Aorta (tissue), 5 donors: ENCODE measurements around the gene INTS1. TPM values are rescaled to one million over a fixed set of nuclear protein-coding genes. Genes with fewer than 3 reads are reported as not detected.
"Not testable (repeated sequence)": the region's sequence is repeated elsewhere in the genome, so short reads cannot be mapped to it uniquely, and the experiment has no call there.

Experiments used
- ATAC-seq: fragments of 200-7000 bp; cut with Tn5 transposase; one replicate; pipeline ENCODE4 v1.9.1; 2022; ENCODE audit warnings: moderate library complexity; ENCODE audit not compliant: low FRiP score
- DNase-seq, 2 donors: peaks; one replicate each; pipeline ENCODE4 v3.0.0-alpha.2; 2020
- H3K27ac ChIP-seq, 2 donors: one replicate each; pipeline ENCODE4 v1.5.1; 2013; ENCODE audit warnings: low read length in 2 of 2, mild to moderate bottlenecking in 2 of 2, moderate library complexity in 2 of 2, control low read depth in 1 of 2, inconsistent platforms in 1 of 2, low read depth in 1 of 2
- H3K27me3 ChIP-seq, 2 donors: one replicate each; pipeline ENCODE4 v1.6.1; 2013; ENCODE audit warnings: control low read depth in 1 of 2, low read length in 1 of 2, mild to moderate bottlenecking in 1 of 2, moderate library complexity in 1 of 2; ENCODE audit not compliant: insufficient read depth in 2 of 2, control insufficient read depth in 1 of 2
- H3K36me3 ChIP-seq, 2 donors: one replicate each; pipeline ENCODE4 v1.6.1; 2013; ENCODE audit warnings: control low read depth in 1 of 2, low read length in 1 of 2, mild to moderate bottlenecking in 1 of 2; ENCODE audit not compliant: insufficient read depth in 2 of 2, control insufficient read depth in 1 of 2
- H3K4me1 ChIP-seq, 2 donors: one replicate each; pipeline ENCODE4 v1.6.1; 2013; ENCODE audit warnings: low read length in 2 of 2, control low read depth in 1 of 2, mild to moderate bottlenecking in 1 of 2, moderate library complexity in 1 of 2; ENCODE audit not compliant: insufficient read depth in 2 of 2, control insufficient read depth in 1 of 2
- H3K4me3 ChIP-seq, 2 donors: one replicate each; pipeline ENCODE4 v1.5.1; 2013; ENCODE audit warnings: low read length in 2 of 2, control low read depth in 1 of 2, mild to moderate bottlenecking in 1 of 2
- H3K9me3 ChIP-seq: one replicate; pipeline ENCODE4 v1.6.1; 2013; ENCODE audit warnings: mild to moderate bottlenecking, low read length; ENCODE audit not compliant: control insufficient read depth
- WGBS, 2 donors: extraction: QIAGEN DNeasy Blood & Tissue Kit; methylation state at CpG; one replicate each; pipeline ENCODE4 v1.1.7; 2013; 5-methylcytosine and 5-hydroxymethylcytosine counted together
- intact Hi-C, 2 donors: fragments of 100-400 bp; cut with DNase I; formaldehyde crosslinking; loops; one replicate each; pipeline versions ENCODE4 v1.14.2 to v1.15.0; 2022
- polyA plus RNA-seq, 2 donors: library from polyadenylated mRNA; stranded (reverse); fragments of 200-250 nt; gene quantifications; one replicate each; pipeline ENCODE4 v1.2.3, GENCODE V29; 2013
- total RNA-seq, 2 donors: library from RNA; stranded (reverse); fragmentation: NEBNext Ultra II Directional; extraction: Animal tissue kit (Norgen Biotek cat#: 25700); gene quantifications; one replicate each; pipeline ENCODE4 v1.2.1, GENCODE V29; 2021
- donor health status: healthy with polysubstance abuse.
- donor health status: Bipolar disorder and iron deficiency.
- donor health status: DM: no; HTN: no; CAD: no.
- donor health status: DM: no; HTN: no; CAD: no.
- donor health status: DM: yes; HTN: yes; CAD: no.

Gene INTS1
- total and polyA plus RNA-seq, 4 donors, result 17.2 to 109 (median 67.2) TPM

- WGBS, 2 donors, result 89 to 91% methylated on average over 11 of the region's 11 CpGs
- ATAC-seq (no peak), DNase-seq (no peak)
- intact Hi-C loops, result no loop called here
- H3K9me3 ChIP-seq, result no peaks in the 10 kb centered on the region
- H3K27me3 ChIP-seq, result no peaks in the 10 kb centered on the region
- no peaks in the 10 kb centered on the region for H3K4me1 ChIP-seq
- H3K36me3 ChIP-seq, result no peaks in the 10 kb centered on the region
- no peak overlapping the region for H3K4me3 ChIP-seq
- H3K27ac ChIP-seq, result no peak overlapping the region
Measured at GRCh38 chr7:1447112-1447511, 57.1 kb downstream of the INTS1 start.

- ATAC-seq, result no peak
- no peaks in the 10 kb centered on the region for H3K27me3 ChIP-seq
- H3K4me3 ChIP-seq, result no peak overlapping the region
- intact Hi-C loops, result no loop called here
- H3K27ac ChIP-seq, result no peak overlapping the region
- no peaks in the 10 kb centered on the region for H3K36me3 ChIP-seq
- no peak for DNase-seq
- WGBS, 2 donors, result 88 to 92% methylated on average over 12 to 17 of the region's 17 CpGs
- H3K4me1 ChIP-seq, result no peaks in the 10 kb centered on the region
- no peaks in the 10 kb centered on the region for H3K9me3 ChIP-seq
Measured at GRCh38 chr7:1446620-1447032, 57.6 kb downstream of the INTS1 start.

GRCh38 chr7:1446026-1446425, 58.2 kb downstream of the INTS1 start:
- H3K36me3 ChIP-seq, ATAC-seq, H3K27ac ChIP-seq, H3K9me3 ChIP-seq, H3K27me3 ChIP-seq, intact Hi-C loops, DNase-seq, H3K4me1 ChIP-seq, H3K4me3 ChIP-seq: not testable (repeated sequence)
- 62 to 94% methylated on average over 2 to 4 of the region's 5 CpGs for WGBS, 2 donors

GRCh38 chr7:1445341-1445740, 58.8 kb downstream of the INTS1 start:
- H3K4me3 ChIP-seq, result no peak overlapping the region
- no peak overlapping the region for H3K27ac ChIP-seq
- H3K36me3 ChIP-seq, result no peaks in the 10 kb centered on the region
- DNase-seq, result no peak
- 92 to 96% methylated on average over 21 of the region's 21 CpGs for WGBS, 2 donors
- no peak for ATAC-seq
- H3K4me1 ChIP-seq, result no peaks in the 10 kb centered on the region
- H3K9me3 ChIP-seq, result no peaks in the 10 kb centered on the region
- intact Hi-C loops, result no loop called here
- H3K27me3 ChIP-seq, result no peaks in the 10 kb centered on the region

GRCh38 chr7:1444925-1445322, 59.3 kb downstream of the INTS1 start:
- intact Hi-C loops, result no loop called here
- H3K36me3 ChIP-seq, result no peaks in the 10 kb centered on the region
- H3K27ac ChIP-seq, result no peak overlapping the region

GRCh38 chr7:1444214-1444924, 59.8 kb downstream of the INTS1 start:
- DNase-seq, result no peak
- Histone ChIP-seq H3K9me3 (no peaks in the 10 kb centered on the region), H3K27me3 (no peaks in the 10 kb centered on the region), H3K27ac (no peak overlapping the region), H3K36me3 (no peaks in the 10 kb centered on the region), H3K4me1 (no peaks in the 10 kb centered on the region), H3K4me3 (no peak overlapping the region)
- 91 to 94% methylated on average over 39 to 45 of the region's 45 CpGs for WGBS, 2 donors
- intact Hi-C loops, result no loop called here
- ATAC-seq, result no peak

More at GRCh38 chr7:1444925-1445322, 59.3 kb downstream of the INTS1 start:
- no peaks in the 10 kb centered on the region for H3K9me3 ChIP-seq
- H3K27me3 ChIP-seq, result no peaks in the 10 kb centered on the region
- no peaks in the 10 kb centered on the region for H3K4me1 ChIP-seq
- 84 to 87% methylated on average over 24 of the region's 24 CpGs for WGBS, 2 donors
- H3K4me3 ChIP-seq, result no peak overlapping the region
- DNase-seq (no peak), ATAC-seq (no peak)

GRCh38 chr7:1443587-1444200, 60.5 kb downstream of the INTS1 start:
- ATAC-seq, H3K4me3 ChIP-seq, H3K9me3 ChIP-seq, H3K4me1 ChIP-seq, H3K27ac ChIP-seq, H3K27me3 ChIP-seq, DNase-seq, intact Hi-C loops, H3K36me3 ChIP-seq: not testable (repeated sequence)
- WGBS, 2 donors, result 97 to 98% methylated on average over 17 to 30 of the region's 42 CpGs

- Histone ChIP-seq H3K9me3 (no peaks in the 10 kb centered on the region), H3K27ac (no peak overlapping the region), H3K36me3 (no peaks in the 10 kb centered on the region), H3K27me3 (no peaks in the 10 kb centered on the region), H3K4me3 (no peak overlapping the region), H3K4me1 (no peaks in the 10 kb centered on the region)
- WGBS, 2 donors, result 89 to 93% methylated on average over 17 to 20 of the region's 20 CpGs
- intact Hi-C loops, result no loop called here
- ATAC-seq (no peak), DNase-seq (no peak)
Measured at GRCh38 chr7:1442355-1443124, 61.6 kb downstream of the INTS1 start.
